NCI-H2029 treated with DMSO at 0.1 percent for 48 hours (cell line): ENCODE data around the gene SNAI3.

Experiments
- DNase-seq: peaks from one replicate; lab custom pipeline; 2025; lab: John Stamatoyannopoulos, UW

The SNAI3 gene

GRCh38 chr16:88703486-88704309, 17.4 kb upstream of the SNAI3 start:
- no peak for DNase-seq

- DNase-seq, result no peak
Measured at GRCh38 chr16:88702371-88703210, 16.3 kb upstream of the SNAI3 start.

- no peak for DNase-seq
Measured at GRCh38 chr16:88701581-88702370, 15.5 kb upstream of the SNAI3 start.

- DNase-seq, result no peak
Measured at GRCh38 chr16:88700636-88701482, 14.6 kb upstream of the SNAI3 start.

GRCh38 chr16:88700322-88700635, 14.0 kb upstream of the SNAI3 start:
- DNase-seq, result no peak

GRCh38 chr16:88699180-88699579, 12.9 kb upstream of the SNAI3 start:
- no peak for DNase-seq

- no peak for DNase-seq
Measured at GRCh38 chr16:88698646-88699045, 12.3 kb upstream of the SNAI3 start.

GRCh38 chr16:88697831-88698615, 11.7 kb upstream of the SNAI3 start:
- DNase-seq, result no peak

- DNase-seq, result no peak
Measured at GRCh38 chr16:88697116-88697830, 11.0 kb upstream of the SNAI3 start.

- no peak for DNase-seq
Measured at GRCh38 chr16:88696441-88696840, 10.1 kb upstream of the SNAI3 start.

GRCh38 chr16:88695753-88696152, 9.4 kb upstream of the SNAI3 start:
- no peak for DNase-seq

- DNase-seq, result no peak
Measured at GRCh38 chr16:88695218-88695617, 8.9 kb upstream of the SNAI3 start.

- no peak for DNase-seq
Measured at GRCh38 chr16:88694221-88695087, 8.1 kb upstream of the SNAI3 start.

- DNase-seq, result no peak
Measured at GRCh38 chr16:88693420-88694177, 7.3 kb upstream of the SNAI3 start.

GRCh38 chr16:88692861-88693260, 6.6 kb upstream of the SNAI3 start:
- no peak for DNase-seq

- DNase-seq, result no peak
Measured at GRCh38 chr16:88691924-88692560, 5.7 kb upstream of the SNAI3 start.

- DNase-seq, result no peak
Measured at GRCh38 chr16:88691129-88691813, 5.0 kb upstream of the SNAI3 start.
